22Rv1 (cell line): ENCODE results near the gene TMEM200A.

Source experiments
- H3K27ac ChIP-seq: fragments of 450-650 bp; 2 replicates; pipeline ENCODE4 v1.5.1; 2017
- ZFX ChIP-seq: fragments of 450-650 bp; IDR thresholded peaks from 2 replicates; pipeline ENCODE4 v1.6.1; 2017; ENCODE audit warnings: antibody characterized with exemption, borderline replicate concordance
- TF ChIP-seq, protein P1 (sequence below): fragments of 450-650 bp; IDR thresholded peaks from 2 replicates; pipeline ENCODE4 v1.5.1; 2017; ENCODE audit warnings: mild to moderate bottlenecking

Gene TMEM200A

DNA sequence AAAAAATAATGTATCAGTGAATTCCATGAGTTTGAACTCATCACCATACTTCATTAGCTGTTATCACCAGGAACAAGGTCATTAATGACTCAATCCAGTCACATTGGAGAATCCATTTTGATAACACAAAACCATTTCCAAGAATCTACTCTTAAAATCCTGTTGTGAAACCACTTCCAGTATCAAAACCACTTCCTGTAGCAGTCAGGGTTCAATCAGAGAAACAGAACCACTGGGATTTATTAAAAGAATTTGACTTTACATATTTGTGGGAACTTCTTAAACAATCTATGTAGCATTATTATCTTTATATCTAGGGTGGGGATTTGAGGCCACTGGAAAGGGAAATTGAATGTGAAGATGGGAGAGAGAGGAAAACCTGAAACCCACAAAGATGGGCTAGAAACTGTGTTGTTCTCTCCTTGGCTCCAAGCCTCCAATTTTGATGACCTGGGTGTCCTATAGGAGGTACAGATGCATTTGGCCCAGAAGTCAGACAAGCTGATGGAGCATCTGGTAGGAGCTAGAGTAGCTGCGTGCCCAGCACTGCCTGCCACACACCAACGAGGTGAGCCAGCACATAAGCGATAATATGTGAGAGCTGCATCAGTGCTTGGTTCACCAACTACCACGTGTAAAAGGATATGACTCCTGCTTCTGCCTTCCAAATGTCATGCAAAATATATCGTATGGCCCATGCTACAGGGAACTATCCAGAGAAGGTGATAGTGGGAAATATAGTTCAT, 117.0 kb downstream of the TMEM200A start:
- TF ChIP-seq ZFX: no peak
- TF ChIP-seq, protein P1, sequence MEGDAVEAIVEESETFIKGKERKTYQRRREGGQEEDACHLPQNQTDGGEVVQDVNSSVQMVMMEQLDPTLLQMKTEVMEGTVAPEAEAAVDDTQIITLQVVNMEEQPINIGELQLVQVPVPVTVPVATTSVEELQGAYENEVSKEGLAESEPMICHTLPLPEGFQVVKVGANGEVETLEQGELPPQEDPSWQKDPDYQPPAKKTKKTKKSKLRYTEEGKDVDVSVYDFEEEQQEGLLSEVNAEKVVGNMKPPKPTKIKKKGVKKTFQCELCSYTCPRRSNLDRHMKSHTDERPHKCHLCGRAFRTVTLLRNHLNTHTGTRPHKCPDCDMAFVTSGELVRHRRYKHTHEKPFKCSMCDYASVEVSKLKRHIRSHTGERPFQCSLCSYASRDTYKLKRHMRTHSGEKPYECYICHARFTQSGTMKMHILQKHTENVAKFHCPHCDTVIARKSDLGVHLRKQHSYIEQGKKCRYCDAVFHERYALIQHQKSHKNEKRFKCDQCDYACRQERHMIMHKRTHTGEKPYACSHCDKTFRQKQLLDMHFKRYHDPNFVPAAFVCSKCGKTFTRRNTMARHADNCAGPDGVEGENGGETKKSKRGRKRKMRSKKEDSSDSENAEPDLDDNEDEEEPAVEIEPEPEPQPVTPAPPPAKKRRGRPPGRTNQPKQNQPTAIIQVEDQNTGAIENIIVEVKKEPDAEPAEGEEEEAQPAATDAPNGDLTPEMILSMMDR: no peak
- no peak overlapping the region for H3K27ac ChIP-seq

DNA sequence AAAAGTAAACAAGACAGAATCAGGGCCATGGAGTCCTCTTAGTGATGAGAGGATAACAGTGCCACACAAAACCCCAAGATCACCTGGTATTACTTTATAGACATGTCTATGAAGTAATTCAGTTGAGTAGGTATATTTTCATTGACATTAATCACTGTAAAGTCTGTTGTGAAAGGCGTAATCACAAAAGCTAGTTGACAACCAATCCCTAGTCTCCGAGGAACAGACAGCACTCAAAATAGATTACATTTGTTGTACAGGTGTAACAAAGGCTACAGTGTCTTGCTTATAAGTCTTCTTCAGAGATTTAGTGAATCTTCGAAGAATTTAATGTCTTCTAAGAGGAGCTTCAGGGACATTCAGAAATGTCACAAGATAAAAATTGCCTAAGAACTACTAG, 120.1 kb downstream of the TMEM200A start:
- TF ChIP-seq, protein P1: no peak
- no peak for TF ChIP-seq ZFX

DNA sequence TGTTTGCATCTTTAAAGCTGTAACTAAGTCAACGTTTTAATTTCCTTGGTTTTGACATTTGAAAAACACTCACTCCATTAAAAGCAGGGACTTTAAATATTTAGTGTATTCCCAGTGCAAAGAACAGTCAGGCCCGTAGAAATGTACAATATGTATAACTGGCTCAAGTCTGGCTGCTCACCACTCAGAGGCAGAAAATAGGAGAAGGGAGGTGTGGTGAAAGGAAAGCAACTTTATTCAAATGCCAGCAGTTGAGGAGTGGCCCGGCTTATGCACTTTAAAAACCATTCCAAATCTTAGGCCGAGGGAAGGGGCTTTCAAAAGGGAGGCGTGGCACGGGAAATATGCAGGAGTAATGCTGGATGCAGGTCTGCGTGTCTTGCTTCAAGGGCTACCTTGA, 120.6 kb downstream of the TMEM200A start:
- TF ChIP-seq, protein P1: no peak
- no peak for TF ChIP-seq ZFX
- no peak overlapping the region for H3K27ac ChIP-seq

More for the DNA sequence above, 120.1 kb downstream of the TMEM200A start:
- H3K27ac ChIP-seq: no peak overlapping the region

DNA sequence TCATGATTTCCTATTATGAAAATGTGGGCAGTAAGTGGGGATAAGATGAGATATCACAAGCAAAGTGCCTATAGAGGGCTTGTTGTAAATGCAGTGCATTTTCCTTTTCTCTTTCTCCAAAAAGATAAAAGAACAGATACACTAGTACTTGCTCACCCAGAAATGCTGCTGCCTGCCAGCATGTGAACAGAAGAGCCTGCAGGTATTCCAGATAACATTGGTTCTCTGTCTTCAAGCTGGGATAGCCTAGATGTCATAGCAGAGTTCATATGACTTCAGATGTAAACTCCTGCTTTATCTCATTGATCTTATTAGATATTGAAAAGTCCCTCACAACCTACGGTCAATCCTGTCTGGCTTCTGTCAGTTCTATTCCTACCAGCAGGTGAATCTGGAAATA, 123.7 kb downstream of the TMEM200A start:
- TF ChIP-seq ZFX: no peak
- TF ChIP-seq, protein P1: no peak
- H3K27ac ChIP-seq: no peak overlapping the region
